Hepatocyte (in vitro differentiated cells): ENCODE results near the gene LCN15.

ENCODE experiments used
- CTCF ChIP-seq: fragments of 200-600 bp; sonication (generic); IDR thresholded peaks from 2 replicates; pipeline ENCODE4 v1.5.1; 2016; ENCODE audit warnings: antibody characterized with exemption, mild to moderate bottlenecking; ENCODE audit not compliant: poor library complexity
- EZH2 ChIP-seq: fragments of 200-600 bp; sonication (generic); IDR thresholded peaks from 2 replicates; pipeline ENCODE4 v1.6.1; 2016; ENCODE audit warnings: antibody characterized with exemption, mild to moderate bottlenecking, borderline replicate concordance
- EZH2phosphoT487 ChIP-seq: fragments of 200-600 bp; sonication (generic); IDR thresholded peaks from one replicate; pipeline ENCODE4 v1.6.1; 2018; ENCODE audit warnings: antibody characterized with exemption, mild to moderate bottlenecking, low read depth, moderate library complexity; ENCODE audit not compliant: unreplicated experiment, severe bottlenecking

GRCh38 chr9:136719195-136719880 lies 45.0 kb downstream of the LCN15 start:
- no peak for TF ChIP-seq CTCF
- TF ChIP-seq EZH2 = no peak
- TF ChIP-seq EZH2phosphoT487 = no peak
